Mesenchymal stem cell (in vitro differentiated cells and primary cell): ENCODE measurements around the gene SECISBP2L.

Experiments used
- DNase-seq: peaks from one replicate; pipeline ENCODE4 v3.0.0-alpha.2; 2013
- H2AFZ ChIP-seq: one replicate; pipeline ENCODE4 v1.6.1; 2013; ENCODE audit warnings: low read depth, mild to moderate bottlenecking, control low read depth, inconsistent platforms, low read length, moderate library complexity
- H2AK5ac ChIP-seq: 2 replicates; pipeline ENCODE4 v1.6.1; 2013; ENCODE audit warnings: low read length, moderate library complexity, mild to moderate bottlenecking, inconsistent platforms; ENCODE audit not compliant: severe bottlenecking
- H2BK120ac ChIP-seq: one replicate; pipeline ENCODE4 v1.6.1; 2013; ENCODE audit warnings: low read depth, mild to moderate bottlenecking, inconsistent platforms, low read length, moderate library complexity
- H2BK12ac ChIP-seq, 2 experiments: one replicate each; pipeline ENCODE4 v1.6.1; 2013; ENCODE audit warnings: inconsistent platforms in 2 of 2, low read length in 2 of 2, mild to moderate bottlenecking in 2 of 2, moderate library complexity in 2 of 2, control low read depth in 1 of 2
- H2BK15ac ChIP-seq: one replicate; pipeline ENCODE4 v1.6.1; 2013; ENCODE audit warnings: mild to moderate bottlenecking, low read depth, inconsistent platforms; ENCODE audit not compliant: poor library complexity, severe bottlenecking
- H2BK5ac ChIP-seq: 2 replicates; pipeline ENCODE4 v1.6.1; 2013; ENCODE audit warnings: low read depth, mild to moderate bottlenecking, low read length, control low read depth, inconsistent platforms; ENCODE audit not compliant: poor library complexity, severe bottlenecking
- H3K14ac ChIP-seq, 2 experiments: one replicate each; pipeline ENCODE4 v1.6.1; 2013; ENCODE audit warnings: inconsistent platforms in 2 of 2, low read length in 2 of 2, control low read depth in 1 of 2, mild to moderate bottlenecking in 1 of 2, moderate library complexity in 1 of 2
- H3K18ac ChIP-seq, 2 experiments: one replicate each; pipeline ENCODE4 v1.6.1; 2013; ENCODE audit warnings: inconsistent platforms in 2 of 2, low read length in 2 of 2, control low read depth in 1 of 2, low read depth in 1 of 2, mild to moderate bottlenecking in 1 of 2
- H3K23ac ChIP-seq, 2 experiments: one replicate each; pipeline ENCODE4 v1.6.1; 2013; ENCODE audit warnings: inconsistent platforms in 2 of 2, low read length in 2 of 2, mild to moderate bottlenecking in 2 of 2, moderate library complexity in 2 of 2, control low read depth in 1 of 2
- H3K27ac ChIP-seq: 2 replicates; pipeline ENCODE4 v1.5.1; 2013; ENCODE audit warnings: mild to moderate bottlenecking, moderate library complexity, low read length, control low read depth, inconsistent platforms; ENCODE audit not compliant: poor library complexity, severe bottlenecking
- H3K27me3 ChIP-seq, 2 experiments: 2 replicates each; pipeline versions ENCODE4 v1.6.1 to v1.7.0; 2013; ENCODE audit warnings: low read length in 2 of 2, mild to moderate bottlenecking in 2 of 2, moderate library complexity in 2 of 2, control low read depth in 1 of 2, inconsistent platforms in 1 of 2; ENCODE audit not compliant: control insufficient read depth in 1 of 2, insufficient read depth in 1 of 2
- H3K36me3 ChIP-seq, 2 experiments: 2 replicates each; pipeline versions ENCODE4 v1.6.1 to v1.7.0; 2013; ENCODE audit warnings: low read length in 2 of 2, control low read depth in 1 of 2, inconsistent platforms in 1 of 2, low read depth in 1 of 2, mild to moderate bottlenecking in 1 of 2; ENCODE audit not compliant: insufficient read depth in 2 of 2, control insufficient read depth in 1 of 2
- H3K4ac ChIP-seq, 2 experiments: one replicate each; pipeline ENCODE4 v1.6.1; 2013; ENCODE audit warnings: inconsistent platforms in 2 of 2, low read length in 2 of 2, mild to moderate bottlenecking in 2 of 2, moderate library complexity in 2 of 2, control low read depth in 1 of 2, low read depth in 1 of 2
- H3K4me1 ChIP-seq: 2 replicates; pipeline ENCODE4 v1.6.1; 2013; ENCODE audit warnings: low read depth, low read length, control low read depth; ENCODE audit not compliant: control insufficient read depth, insufficient read depth
- H3K4me2 ChIP-seq: 2 replicates; pipeline ENCODE4 v1.6.1; 2013; ENCODE audit warnings: low read length, mild to moderate bottlenecking, inconsistent platforms; ENCODE audit not compliant: poor library complexity, severe bottlenecking
- H3K4me3 ChIP-seq, 2 experiments: 2 replicates each; pipeline versions ENCODE4 v1.5.1 to v1.7.0; 2013; ENCODE audit warnings: low read length in 2 of 2, mild to moderate bottlenecking in 2 of 2, control low read depth in 1 of 2, low read depth in 1 of 2; ENCODE audit not compliant: insufficient read depth in 1 of 2
- H3K79me1 ChIP-seq: replicated peaks from 2 replicates; pipeline ENCODE4 v1.6.1; 2013; ENCODE audit warnings: mild to moderate bottlenecking, control low read depth, low read length, inconsistent platforms; ENCODE audit not compliant: poor library complexity, severe bottlenecking
- H3K9ac ChIP-seq: 2 replicates; pipeline ENCODE4 v1.7.0; 2013; ENCODE audit warnings: mild to moderate bottlenecking, low read length, moderate library complexity
- H3K9me3 ChIP-seq: 2 replicates; pipeline ENCODE4 v1.7.0; 2013; ENCODE audit warnings: mild to moderate bottlenecking, low read length; ENCODE audit not compliant: control insufficient read depth
- H4K8ac ChIP-seq: one replicate; pipeline ENCODE4 v1.6.1; 2013; ENCODE audit warnings: inconsistent platforms, mild to moderate bottlenecking, low read length, moderate library complexity
- H4K91ac ChIP-seq: one replicate; pipeline ENCODE4 v1.6.1; 2013; ENCODE audit warnings: mild to moderate bottlenecking, low read length, inconsistent platforms
- WGBS: methylation state at CpG from one replicate; pipeline ENCODE4 v1.1.7; 2013; ENCODE audit warnings: mixed read lengths; 5-methylcytosine and 5-hydroxymethylcytosine counted together

The SECISBP2L gene

GRCh38 chr15:49088996-49089395 is 42.8 kb upstream of the SECISBP2L start:
- Histone ChIP-seq H3K4me1 (peaks cover 3% of the 10 kb centered on the region), H3K14ac (no peak overlapping the region), H3K9me3 (no peaks in the 10 kb centered on the region), H3K27me3 (no peaks in the 10 kb centered on the region), H3K9ac (no peak overlapping the region), H2BK120ac (no peak overlapping the region), H2BK15ac (no peak overlapping the region), H4K91ac (no peak overlapping the region), H3K18ac (no peak overlapping the region), H2AK5ac (no peak overlapping the region), H3K79me1 (no peaks in the 10 kb centered on the region), H2AFZ (no peak overlapping the region), H3K27ac (no peak overlapping the region), H2BK12ac (no peak overlapping the region), H3K4me3 (no peak overlapping the region), H3K4ac (no peak overlapping the region), H3K23ac (no peak overlapping the region), H3K36me3 (no peaks in the 10 kb centered on the region), H2BK5ac (no peak overlapping the region), H3K4me2 (no peak overlapping the region), H4K8ac (no peak overlapping the region)
- 85% methylated on average over 4 of the region's 4 CpGs for WGBS
- no peak for DNase-seq

- Histone ChIP-seq H2BK5ac (no peak overlapping the region), H4K8ac (no peak overlapping the region), H4K91ac (no peak overlapping the region), H3K18ac (no peak overlapping the region), H2BK120ac (no peak overlapping the region), H3K9ac (no peak overlapping the region), H3K9me3 (no peaks in the 10 kb centered on the region), H3K36me3 (no peaks in the 10 kb centered on the region), H3K23ac (no peak overlapping the region), H3K4ac (no peak overlapping the region), H3K4me3 (no peak overlapping the region), H3K27me3 (no peaks in the 10 kb centered on the region), H3K27ac (no peak overlapping the region), H2BK12ac (no peak overlapping the region), H3K4me2 (no peak overlapping the region), H2BK15ac (no peak overlapping the region), H3K4me1 (peaks cover 3% of the 10 kb centered on the region), H3K14ac (no peak overlapping the region), H3K79me1 (no peaks in the 10 kb centered on the region), H2AFZ (no peak overlapping the region), H2AK5ac (no peak overlapping the region)
- no peak for DNase-seq
- WGBS: 96% methylated on average over 5 of the region's 5 CpGs
Observed at GRCh38 chr15:49085696-49086459, 39.6 kb upstream of the SECISBP2L start.

GRCh38 chr15:49084285-49084570 is 38.0 kb upstream of the SECISBP2L start:
- no peak overlapping the region for H3K4ac ChIP-seq
- no peak overlapping the region for H4K91ac ChIP-seq
- no peak overlapping the region for H3K9ac ChIP-seq
- H2BK5ac ChIP-seq: no peak overlapping the region
- H3K79me1 ChIP-seq: no peaks in the 10 kb centered on the region
- H3K23ac ChIP-seq: no peak overlapping the region
- no peaks in the 10 kb centered on the region for H3K4me1 ChIP-seq
- H3K27me3 ChIP-seq: no peaks in the 10 kb centered on the region
- no peak for DNase-seq
- no peak overlapping the region for H3K18ac ChIP-seq
- no peak overlapping the region for H3K4me2 ChIP-seq
- no peak overlapping the region for H2BK12ac ChIP-seq
- no peak overlapping the region for H2AFZ ChIP-seq
- no peak overlapping the region for H3K27ac ChIP-seq
- H2BK15ac ChIP-seq: no peak overlapping the region
- no peak overlapping the region for H3K14ac ChIP-seq
- H3K36me3 ChIP-seq: no peaks in the 10 kb centered on the region
- no peaks in the 10 kb centered on the region for H3K9me3 ChIP-seq
- 100% methylated on average over 3 of the region's 3 CpGs for WGBS
- H3K4me3 ChIP-seq: no peak overlapping the region
- H2AK5ac ChIP-seq: no peak overlapping the region
- H4K8ac ChIP-seq: no peak overlapping the region
- H2BK120ac ChIP-seq: no peak overlapping the region

- Histone ChIP-seq H3K27me3 (no peaks in the 10 kb centered on the region), H3K79me1 (no peaks in the 10 kb centered on the region), H2BK12ac (no peak overlapping the region), H3K9ac (peak overlapping the region; percentile 55), H3K4me3 (peak overlapping the region in 1 of 2 experiments; percentile 2), H4K91ac (no peak overlapping the region), H3K27ac (no peak overlapping the region), H2BK120ac (no peak overlapping the region), H3K23ac (no peak overlapping the region), H3K9me3 (no peaks in the 10 kb centered on the region), H2BK5ac (no peak overlapping the region), H4K8ac (no peak overlapping the region), H3K4me1 (no peaks in the 10 kb centered on the region), H2AK5ac (no peak overlapping the region), H3K18ac (no peak overlapping the region), H2AFZ (no peak overlapping the region), H3K4me2 (no peak overlapping the region), H3K4ac (no peak overlapping the region), H2BK15ac (no peak overlapping the region), H3K14ac (no peak overlapping the region), H3K36me3 (no peaks in the 10 kb centered on the region)
- WGBS: 97% methylated on average over 5 of the region's 5 CpGs
- DNase-seq: peak; percentile 46
Observed at GRCh38 chr15:49083401-49084284, 37.4 kb upstream of the SECISBP2L start.
